ENCODE measurements around the gene CLIC2. TPM values are rescaled to one million over a fixed set of nuclear protein-coding genes. Genes with fewer than 3 reads are reported as not detected.

CLIC2 gene
- total RNA-seq, 1 donor from 2014 or later: 2.1 TPM

DNA sequence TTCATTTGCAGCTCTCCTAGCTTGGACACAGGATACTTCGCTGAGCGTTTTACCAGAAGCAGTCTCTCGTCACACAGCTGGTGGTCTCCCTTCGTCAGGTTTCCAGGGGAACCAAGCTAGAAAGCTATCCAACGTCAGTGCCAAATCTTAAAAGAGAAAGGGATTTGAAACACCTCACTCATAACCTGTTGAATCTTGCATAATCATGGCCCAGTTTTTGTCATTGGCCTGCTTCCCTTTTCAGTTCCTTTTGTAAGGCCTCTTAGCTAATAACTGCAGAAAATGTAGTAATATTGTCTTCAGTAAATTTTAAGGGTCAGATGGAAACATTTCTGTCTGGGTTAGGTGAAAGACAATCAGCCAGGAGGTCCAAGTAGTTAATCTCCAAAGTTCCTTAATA is 92.1 kb downstream of the CLIC2 start:
- Mint-ChIP-seq H3K36me3 (peaks cover 10% of the 10 kb centered on the region), H3K4me1 (no peaks in the 10 kb centered on the region), H3K4me3 (no peak overlapping the region), H3K27me3 (ENCODE audit: low read depth) (no peaks in the 10 kb centered on the region), H3K27ac (no peak overlapping the region), H3K9me3 (peaks cover 32% of the 10 kb centered on the region)
- DNase-seq (ENCODE audit: low spot score in 2 of 2, unreplicated experiment in 2 of 2): no peak
- TF ChIP-seq, protein P1, sequence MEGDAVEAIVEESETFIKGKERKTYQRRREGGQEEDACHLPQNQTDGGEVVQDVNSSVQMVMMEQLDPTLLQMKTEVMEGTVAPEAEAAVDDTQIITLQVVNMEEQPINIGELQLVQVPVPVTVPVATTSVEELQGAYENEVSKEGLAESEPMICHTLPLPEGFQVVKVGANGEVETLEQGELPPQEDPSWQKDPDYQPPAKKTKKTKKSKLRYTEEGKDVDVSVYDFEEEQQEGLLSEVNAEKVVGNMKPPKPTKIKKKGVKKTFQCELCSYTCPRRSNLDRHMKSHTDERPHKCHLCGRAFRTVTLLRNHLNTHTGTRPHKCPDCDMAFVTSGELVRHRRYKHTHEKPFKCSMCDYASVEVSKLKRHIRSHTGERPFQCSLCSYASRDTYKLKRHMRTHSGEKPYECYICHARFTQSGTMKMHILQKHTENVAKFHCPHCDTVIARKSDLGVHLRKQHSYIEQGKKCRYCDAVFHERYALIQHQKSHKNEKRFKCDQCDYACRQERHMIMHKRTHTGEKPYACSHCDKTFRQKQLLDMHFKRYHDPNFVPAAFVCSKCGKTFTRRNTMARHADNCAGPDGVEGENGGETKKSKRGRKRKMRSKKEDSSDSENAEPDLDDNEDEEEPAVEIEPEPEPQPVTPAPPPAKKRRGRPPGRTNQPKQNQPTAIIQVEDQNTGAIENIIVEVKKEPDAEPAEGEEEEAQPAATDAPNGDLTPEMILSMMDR (IDR thresholded peaks at IDR 0.05; ENCODE audit: unreplicated experiment): no peak

- DNase-seq (ENCODE audit: low spot score in 2 of 2, unreplicated experiment in 2 of 2): no peak
- TF ChIP-seq, protein P1 (IDR thresholded peaks at IDR 0.05; ENCODE audit: unreplicated experiment): no peak
- H3K27ac Mint-ChIP-seq: no peak overlapping the region
- H3K9me3 Mint-ChIP-seq: peaks cover 26% of the 10 kb centered on the region
- no peaks in the 10 kb centered on the region for H3K4me1 Mint-ChIP-seq
- peaks cover 16% of the 10 kb centered on the region for H3K36me3 Mint-ChIP-seq
- H3K4me3 Mint-ChIP-seq: no peak overlapping the region
- H3K27me3 Mint-ChIP-seq (ENCODE audit: low read depth): no peaks in the 10 kb centered on the region
Measured at GRCh38 chrX:155237719-155238118, 96.7 kb downstream of the CLIC2 start.

DNA sequence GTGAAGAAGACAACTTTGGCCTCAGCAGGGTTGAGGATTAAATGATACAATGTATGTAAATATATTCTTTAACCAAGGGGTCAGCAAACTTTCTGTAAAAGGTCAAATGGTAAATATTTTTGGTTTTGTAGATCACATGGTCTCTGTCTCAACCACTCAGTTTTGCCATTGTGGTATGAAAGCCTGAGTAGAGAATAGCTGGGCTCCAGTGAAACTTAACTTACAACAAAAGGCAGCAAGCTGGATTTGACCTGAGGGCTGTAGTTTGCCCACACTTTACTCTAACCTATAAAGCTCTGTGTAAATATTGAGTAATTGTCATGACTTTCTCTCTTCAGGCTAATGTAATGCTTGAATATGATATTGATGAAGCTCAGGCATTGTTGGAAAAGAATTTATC is 98.5 kb downstream of the CLIC2 start:
- peaks cover 18% of the 10 kb centered on the region for H3K36me3 Mint-ChIP-seq

GRCh38 chrX:155231163-155231562 is 103.3 kb downstream of the CLIC2 start:
- H3K27me3 Mint-ChIP-seq (ENCODE audit: low read depth): no peaks in the 10 kb centered on the region
- no peak for DNase-seq (ENCODE audit: low spot score in 2 of 2, unreplicated experiment in 2 of 2)
- H3K4me3 Mint-ChIP-seq: no peak overlapping the region
- no peaks in the 10 kb centered on the region for H3K4me1 Mint-ChIP-seq
- H3K27ac Mint-ChIP-seq: no peak overlapping the region
- peaks cover 16% of the 10 kb centered on the region for H3K36me3 Mint-ChIP-seq
- TF ChIP-seq, protein P1 (IDR thresholded peaks at IDR 0.05; ENCODE audit: unreplicated experiment): no peak
- H3K9me3 Mint-ChIP-seq: peaks cover 19% of the 10 kb centered on the region

More for the DNA sequence above, 98.5 kb downstream of the CLIC2 start:
- H3K27me3 Mint-ChIP-seq (ENCODE audit: low read depth): no peaks in the 10 kb centered on the region
- H3K4me1 Mint-ChIP-seq: no peaks in the 10 kb centered on the region
- H3K4me3 Mint-ChIP-seq: no peak overlapping the region
- no peak overlapping the region for H3K27ac Mint-ChIP-seq
- peaks cover 28% of the 10 kb centered on the region for H3K9me3 Mint-ChIP-seq
- no peak for DNase-seq (ENCODE audit: low spot score in 2 of 2, unreplicated experiment in 2 of 2)
- TF ChIP-seq, protein P1 (IDR thresholded peaks at IDR 0.05; ENCODE audit: unreplicated experiment): no peak

Small RNAs within 50 kb of the gene (microRNA-seq; reads per million reads assigned to microRNA genes)
- not detected for gene MIR1184-2

Other genes with a start within 250 kb of the CLIC2 start
- gene VBP1, start 118.2 kb downstream of the CLIC2 start, total RNA-seq: 31.2 to 35.2 TPM (median 32.2 TPM) in 3 replicates
- gene RAB39B, start 70.1 kb downstream of the CLIC2 start, total RNA-seq: 1.6 to 1.9 TPM (median 1.7 TPM) in 3 replicates
- not detected in 3 replicates for gene F8A2, start 47.5 kb upstream of the CLIC2 start, total RNA-seq
- gene F8A3, start 124.0 kb upstream of the CLIC2 start, total RNA-seq: 2.7 to 3.7 TPM (median 3.6 TPM) in 3 replicates